Measurements from ENCODE around the gene DAP. TPM values are rescaled to one million over a fixed set of nuclear protein-coding genes. Genes with fewer than 3 reads are reported as not detected.

Gene DAP
- polyA plus RNA-seq, 2 of the 4 experiments (the other 2 are of a cell fraction) = 24.2 to 54.9 TPM

- FAIRE-seq (no peak), ATAC-seq (no peak), DNase-seq (ENCODE audit: low read depth in 1 of 2, low spot score in 1 of 2) (no peak)
- 94% methylated on average over 9 of the region's 9 CpGs for WGBS (ENCODE audit: missing lambda C conversion rate)
- H3K9me3 ChIP-seq = no peaks in the 10 kb centered on the region
- H3K4me1 ChIP-seq = peaks cover 5% of the 10 kb centered on the region; the same call in 2 of the 3 replicates
- TF ChIP-seq EHF (CRISPR knock-in tag; IDR thresholded peaks at IDR 0.05) = no peak
- ChIA-PET CTCF (interaction anchor here (3.8 kb wide), 1 partner anchor 29 kb away, joined by 13 read pairs; no protein-coding TSS in a partner anchor), POLR2A (no interaction called here)
- no peak overlapping the region for H3K4me3 ChIP-seq
- no peak overlapping the region for H3K27ac ChIP-seq
- no peak overlapping the region for H3K4me2 ChIP-seq
These were observed 7.9 kb downstream of the DAP start for GRCh38 chr5:10753178-10753577.

GRCh38 chr5:10752451-10752850, 8.6 kb downstream of the DAP start:
- H3K4me3 ChIP-seq = no peak overlapping the region
- TF ChIP-seq TFCP2L1 (CRISPR knock-in tag; IDR thresholded peaks at IDR 0.05) = no peak
- TF ChIP-seq SMC3 (IDR thresholded peaks at IDR 0.05) = no peak
- TF ChIP-seq FOXS1 (CRISPR knock-in tag; IDR thresholded peaks at IDR 0.05) = no peak
- no peak for TF ChIP-seq KDM1A (IDR thresholded peaks at IDR 0.05; ENCODE audit: low read depth)
- TF ChIP-seq ELK1 (IDR thresholded peaks at IDR 0.05; ENCODE audit: low read depth, low read length) = no peak
- TF ChIP-seq BHLHE40 (IDR thresholded peaks at IDR 0.05; ENCODE audit: low read depth, low read length) = no peak
- no peak for TF ChIP-seq CHD2 (IDR thresholded peaks at IDR 0.05; ENCODE audit: low read length, partially characterized antibody)
- no peak for TF ChIP-seq CEBPB (IDR thresholded peaks at IDR 0.05)
- no peak for TF ChIP-seq RFX5 (IDR thresholded peaks at IDR 0.05)
- no peak for TF ChIP-seq JUNB (IDR thresholded peaks at IDR 0.05)
- TF ChIP-seq RCOR1 (IDR thresholded peaks at IDR 0.05; ENCODE audit: low read depth, low read length) = no peak
- FAIRE-seq (no peak), DNase-seq (ENCODE audit: low read depth in 1 of 2, low spot score in 1 of 2) (no peak), ATAC-seq (no peak)
- no peak overlapping the region for H3K4me2 ChIP-seq
- WGBS (ENCODE audit: missing lambda C conversion rate) = 84% methylated on average over 2 of the region's 2 CpGs
- H3K9me3 ChIP-seq = no peaks in the 10 kb centered on the region
- H3K4me1 ChIP-seq = peaks cover 9% of the 10 kb centered on the region
- ChIA-PET POLR2A (interaction anchor here (1.4 kb wide), 1 partner anchor 27 kb away, joined by 4 read pairs; no protein-coding TSS in a partner anchor), CTCF (interaction anchor here (3.8 kb wide), 1 partner anchor 28 kb away, joined by 13 read pairs; no protein-coding TSS in a partner anchor)
- no peak overlapping the region for H3K27ac ChIP-seq

GRCh38 chr5:10750909-10751308, 10.1 kb downstream of the DAP start:
- no peak for TF ChIP-seq SREBF2 (IDR thresholded peaks at IDR 0.05)
- TF ChIP-seq MYC (IDR thresholded peaks at IDR 0.05; ENCODE audit: borderline replicate concordance, low read length) = no peak
- no peak for TF ChIP-seq FOSB (CRISPR knock-in tag; IDR thresholded peaks at IDR 0.05)
- TF ChIP-seq HEYL (CRISPR knock-in tag; IDR thresholded peaks at IDR 0.05) = no peak
- Histone ChIP-seq H3K27ac (no peak overlapping the region), H3K9me3 (no peaks in the 10 kb centered on the region), H3K4me2 (no peak overlapping the region), H3K4me1 (peaks cover 9% of the 10 kb centered on the region), H3K4me3 (no peak overlapping the region)
- CTCF ChIA-PET = interaction anchor here (1.7 kb wide), 1 partner anchor 26 kb away, joined by 5 read pairs; no protein-coding TSS in a partner anchor
- no peak for FAIRE-seq
- no peak for ATAC-seq
- DNase-seq (ENCODE audit: low read depth in 1 of 2, low spot score in 1 of 2) = no peak
- POLR2A ChIA-PET = no interaction called here
- WGBS (ENCODE audit: missing lambda C conversion rate) = 72% methylated on average over 3 of the region's 3 CpGs

GRCh38 chr5:10747678-10748622, 13.1 kb downstream of the DAP start:
- Histone ChIP-seq H3K4me2 (peak overlapping the region; percentile 33; the same call in 2 of the 3 replicates), H3K9me3 (no peaks in the 10 kb centered on the region), H3K27ac (no peak overlapping the region), H3K4me3 (no peak overlapping the region), H3K4me1 (peaks cover 9% of the 10 kb centered on the region)
- ChIA-PET CTCF (interaction anchor here (0.9 to 1.2 kb wide), 2 partner anchors 20 to 23 kb away, joined by 3 read pairs; no protein-coding TSS in a partner anchor), POLR2A (no interaction called here)
- TF ChIP-seq EP300 (IDR thresholded peaks at IDR 0.05) = no peak
- no peak for TF ChIP-seq PBX3 (IDR thresholded peaks at IDR 0.05)
- TF ChIP-seq PHF8 (IDR thresholded peaks at IDR 0.05; ENCODE audit: borderline replicate concordance, low read depth) = no peak
- TF ChIP-seq BHLHE40 (IDR thresholded peaks at IDR 0.05; ENCODE audit: low read depth, low read length) = no peak
- TF ChIP-seq CBX2 (IDR thresholded peaks at IDR 0.05; ENCODE audit: borderline replicate concordance, low read depth) = no peak
- no peak for TF ChIP-seq ATOH8 (CRISPR knock-in tag; IDR thresholded peaks at IDR 0.05; ENCODE audit: low read depth)
- TF ChIP-seq MAFK (IDR thresholded peaks at IDR 0.05; ENCODE audit: partially characterized antibody) = no peak
- no peak for TF ChIP-seq ZSCAN20 (CRISPR knock-in tag; IDR thresholded peaks at IDR 0.05)
- TF ChIP-seq JUNB (IDR thresholded peaks at IDR 0.05) = no peak
- TF ChIP-seq JUN (IDR thresholded peaks at IDR 0.05) = no peak
- no peak for TF ChIP-seq HOXB5 (CRISPR knock-in tag; IDR thresholded peaks at IDR 0.05)
- no peak for TF ChIP-seq KDM1A (IDR thresholded peaks at IDR 0.05; ENCODE audit: low read depth)
- no peak for TF ChIP-seq ESRRA (IDR thresholded peaks at IDR 0.05; ENCODE audit: borderline replicate concordance, low read length)
- no peak for TF ChIP-seq TFCP2L1 (CRISPR knock-in tag; IDR thresholded peaks at IDR 0.05)
- 69% methylated on average over 9 of the region's 9 CpGs for WGBS (ENCODE audit: missing lambda C conversion rate)
- no peak for ATAC-seq
- DNase-seq (ENCODE audit: low read depth in 1 of 2, low spot score in 1 of 2) = no peak
- no peak for FAIRE-seq

Measured in A549 (cell line).